DOHH2 (cell line): ENCODE measurements around the gene SON.

Source experiments
- CTCF ChIP-seq: fragments of 200-600 bp; sonication (generic); IDR thresholded peaks from one replicate; pipeline ENCODE4 v1.5.1; 2014; ENCODE audit warnings: antibody characterized with exemption, mild to moderate bottlenecking, low read depth, low read length; ENCODE audit not compliant: poor library complexity, severe bottlenecking
- EZH2phosphoT487 ChIP-seq: fragments of 200-600 bp; sonication (generic); IDR thresholded peaks from 2 replicates; pipeline ENCODE4 v1.6.1; 2017; ENCODE audit warnings: borderline replicate concordance, mild to moderate bottlenecking, antibody characterized with exemption, low read length, moderate library complexity, mixed read lengths

- TF ChIP-seq CTCF (no peak), EZH2phosphoT487 (no peak)
Observed at GRCh38 chr21:33568448-33568847, 25.6 kb downstream of the SON start.
